Measurements from ENCODE around the gene PEX11G. TPM values are rescaled to one million over a fixed set of nuclear protein-coding genes. Genes with fewer than 3 reads are reported as not detected.

Gene PEX11G
- total RNA-seq, 2 donors from 2014 or later, result 3.9 to 7.6 TPM

- no peak for TF ChIP-seq CTCF (IDR thresholded peaks at IDR 0.05)
- no peak for TF ChIP-seq POLR2A (IDR thresholded peaks at IDR 0.05)
- no peak for ATAC-seq
- intact Hi-C loops (cut with DNase I), result no loop called here
- Histone ChIP-seq H3K27ac (no peak overlapping the region), H3K4me3 (no peak overlapping the region), H3K4me1 (no peaks in the 10 kb centered on the region), H3K9me3 (no peaks in the 10 kb centered on the region), H3K36me3 (replicated peaks in 1 of 2; ENCODE audit: insufficient read depth in 1 of 2, low read depth in 2 of 2) (no peaks in the 10 kb centered on the region), H3K27me3 (no peaks in the 10 kb centered on the region)
- WGBS, 2 donors, result 52 to 55% methylated on average over 11 to 37 of the region's 37 CpGs
- no peak for DNase-seq
Measured at GRCh38 chr19:7482584-7483439, 6.0 kb downstream of the PEX11G start.

- Histone ChIP-seq H3K4me1 (no peaks in the 10 kb centered on the region), H3K27ac (peak overlapping the region in 1 of 4 donors; percentile 62), H3K36me3 (replicated peaks in 1 of 2; ENCODE audit: insufficient read depth in 1 of 2, low read depth in 2 of 2) (no peaks in the 10 kb centered on the region), H3K27me3 (no peaks in the 10 kb centered on the region), H3K9me3 (no peaks in the 10 kb centered on the region), H3K4me3 (no peak overlapping the region)
- no peak for ATAC-seq
- intact Hi-C loops (cut with DNase I), result no loop called here
- TF ChIP-seq POLR2A (IDR thresholded peaks at IDR 0.05) (no peak), CTCF (IDR thresholded peaks at IDR 0.05) (no peak)
- 81 to 86% methylated on average over 7 of the region's 7 CpGs for WGBS, 2 donors
- DNase-seq, result peak in 1 of 4 donors; percentile 63
Measured at GRCh38 chr19:7480970-7481255, 7.9 kb downstream of the PEX11G start.

GRCh38 chr19:7480222-7480969 is 8.4 kb downstream of the PEX11G start:
- H3K36me3 ChIP-seq (replicated peaks in 1 of 2; ENCODE audit: insufficient read depth in 1 of 2, low read depth in 2 of 2), result no peaks in the 10 kb centered on the region
- H3K4me3 ChIP-seq, result no peak overlapping the region
- H3K27ac ChIP-seq, result peak overlapping the region in 1 of 4 donors; percentile 62
- ATAC-seq (no peak), DNase-seq (peak in 1 of 4 donors; percentile 38)
- 62 to 77% methylated on average over 10 to 11 of the region's 11 CpGs for WGBS, 2 donors
- TF ChIP-seq CTCF (IDR thresholded peaks at IDR 0.05) (no peak), POLR2A (IDR thresholded peaks at IDR 0.05) (no peak)
- H3K27me3 ChIP-seq, result no peaks in the 10 kb centered on the region
- intact Hi-C loops (cut with DNase I), result no loop called here
- H3K9me3 ChIP-seq, result no peaks in the 10 kb centered on the region
- H3K4me1 ChIP-seq, result no peaks in the 10 kb centered on the region

GRCh38 chr19:7478843-7479227 is 10.0 kb downstream of the PEX11G start:
- Histone ChIP-seq H3K4me1 (no peaks in the 10 kb centered on the region), H3K4me3 (no peak overlapping the region), H3K27me3 (no peaks in the 10 kb centered on the region), H3K9me3 (no peaks in the 10 kb centered on the region), H3K27ac (no peak overlapping the region), H3K36me3 (replicated peaks in 1 of 2; ENCODE audit: insufficient read depth in 1 of 2, low read depth in 2 of 2) (no peaks in the 10 kb centered on the region)
- TF ChIP-seq POLR2A (IDR thresholded peaks at IDR 0.05) (no peak), CTCF (IDR thresholded peaks at IDR 0.05) (no peak)
- 76 to 90% methylated on average over 3 to 9 of the region's 9 CpGs for WGBS, 2 donors
- ATAC-seq (no peak), DNase-seq (no peak)
- intact Hi-C loops (cut with DNase I), result no loop called here

Measured in body of pancreas (tissue), 4 donors.